ENCODE measurements around the gene PCNX3. TPM values are rescaled to one million over a fixed set of nuclear protein-coding genes. Genes with fewer than 3 reads are reported as not detected.

PCNX3 gene
- total RNA-seq, 1 donor from 2014 or later: 61.8 TPM

GRCh38 chr11:65607614-65608426 is 7.8 kb upstream of the PCNX3 start:
- Mint-ChIP-seq H3K9me3 (no peaks in the 10 kb centered on the region), H3K4me3 (peak overlapping the region; percentile 30), H3K4me1 (peaks cover 20% of the 10 kb centered on the region), H3K27me3 (ENCODE audit: low read depth) (no peaks in the 10 kb centered on the region), H3K36me3 (peaks cover 16% of the 10 kb centered on the region), H3K27ac (peak overlapping the region; percentile 21)
- TF ChIP-seq CTCF (IDR thresholded peaks at IDR 0.05; ENCODE audit: unreplicated experiment): no peak
- no peak for DNase-seq (ENCODE audit: low spot score in 2 of 2, unreplicated experiment in 2 of 2)

DNA sequence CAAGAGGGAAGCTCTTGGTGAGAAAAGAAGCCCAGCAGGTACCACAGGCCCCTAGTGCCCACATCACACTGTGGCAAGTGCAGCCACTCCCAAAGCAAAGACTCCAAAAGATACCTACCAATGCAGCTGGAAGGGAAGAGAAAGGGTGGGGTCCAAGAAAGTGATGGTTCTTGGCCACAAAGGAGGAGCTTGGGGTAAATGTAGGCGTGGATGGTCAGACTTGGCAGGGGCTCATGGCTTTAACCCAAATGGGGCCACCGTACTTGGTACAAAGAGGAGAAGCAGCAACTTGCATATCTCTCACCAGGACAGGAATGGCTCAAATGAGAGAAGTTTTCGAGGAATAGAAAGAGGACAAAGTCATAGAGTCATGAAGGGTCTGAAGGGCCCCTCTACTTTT is 6.3 kb upstream of the PCNX3 start:
- Mint-ChIP-seq H3K9me3 (no peaks in the 10 kb centered on the region), H3K36me3 (peaks cover 13% of the 10 kb centered on the region), H3K4me3 (no peak overlapping the region), H3K27me3 (ENCODE audit: low read depth) (no peaks in the 10 kb centered on the region), H3K4me1 (peaks cover 25% of the 10 kb centered on the region), H3K27ac (no peak overlapping the region)
- no peak for DNase-seq (ENCODE audit: low spot score in 2 of 2, unreplicated experiment in 2 of 2)
- TF ChIP-seq CTCF (IDR thresholded peaks at IDR 0.05; ENCODE audit: unreplicated experiment): no peak

- TF ChIP-seq CTCF (IDR thresholded peaks at IDR 0.05; ENCODE audit: unreplicated experiment): no peak
- H3K4me3 Mint-ChIP-seq: no peak overlapping the region
- H3K9me3 Mint-ChIP-seq: no peaks in the 10 kb centered on the region
- peaks cover 10% of the 10 kb centered on the region for H3K36me3 Mint-ChIP-seq
- H3K27me3 Mint-ChIP-seq (ENCODE audit: low read depth): no peaks in the 10 kb centered on the region
- no peak overlapping the region for H3K27ac Mint-ChIP-seq
- DNase-seq (ENCODE audit: low spot score in 2 of 2, unreplicated experiment in 2 of 2): no peak
- peaks cover 25% of the 10 kb centered on the region for H3K4me1 Mint-ChIP-seq
Measured at GRCh38 chr11:65609665-65610064, 5.9 kb upstream of the PCNX3 start.

GRCh38 chr11:65610404-65610803 is 5.2 kb upstream of the PCNX3 start:
- no peaks in the 10 kb centered on the region for H3K27me3 Mint-ChIP-seq (ENCODE audit: low read depth)
- peaks cover 25% of the 10 kb centered on the region for H3K4me1 Mint-ChIP-seq
- no peak for TF ChIP-seq CTCF (IDR thresholded peaks at IDR 0.05; ENCODE audit: unreplicated experiment)
- no peak overlapping the region for H3K27ac Mint-ChIP-seq
- H3K36me3 Mint-ChIP-seq: peaks cover 10% of the 10 kb centered on the region
- no peaks in the 10 kb centered on the region for H3K9me3 Mint-ChIP-seq
- no peak for DNase-seq (ENCODE audit: low spot score in 2 of 2, unreplicated experiment in 2 of 2)
- no peak overlapping the region for H3K4me3 Mint-ChIP-seq

DNA sequence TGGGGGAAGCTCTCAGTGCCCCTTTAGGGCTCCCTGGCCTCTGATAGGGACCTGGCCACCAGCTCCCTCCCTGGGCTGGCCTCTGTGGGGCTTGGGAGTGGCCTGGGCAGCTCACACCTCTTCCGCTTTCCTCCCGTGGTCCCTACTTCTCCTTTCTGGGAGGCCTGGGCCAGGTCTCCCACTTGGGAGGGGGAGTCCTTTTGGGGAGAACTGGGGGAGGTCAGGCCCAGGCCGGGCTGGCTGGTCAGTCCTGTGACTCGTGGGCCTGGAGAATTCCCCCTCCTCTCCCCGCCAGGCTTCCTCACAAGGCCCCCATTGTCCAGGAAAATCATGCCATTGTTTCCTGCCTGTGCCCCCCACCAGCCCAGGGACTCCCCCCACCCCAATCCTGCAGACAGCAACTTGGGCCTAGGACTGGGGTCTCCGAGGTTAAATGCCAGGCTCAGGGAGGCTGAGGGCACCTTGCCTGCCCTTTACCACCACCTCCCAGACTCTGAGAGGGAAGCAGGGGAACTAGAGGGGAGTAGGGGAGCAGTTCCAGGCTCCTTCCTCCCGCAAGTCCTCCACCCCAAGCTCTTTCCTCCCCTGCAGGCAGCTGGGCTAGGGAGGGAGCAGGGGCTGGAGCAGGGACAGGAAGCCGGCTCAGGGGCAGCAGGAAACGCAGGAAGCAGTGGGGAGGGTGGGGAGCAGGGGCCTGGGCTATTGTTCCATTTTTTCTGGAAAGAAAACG is 4.4 kb upstream of the PCNX3 start:
- no peaks in the 10 kb centered on the region for H3K9me3 Mint-ChIP-seq
- H3K36me3 Mint-ChIP-seq: peaks cover 8% of the 10 kb centered on the region
- DNase-seq (ENCODE audit: low spot score in 2 of 2, unreplicated experiment in 2 of 2): no peak
- no peaks in the 10 kb centered on the region for H3K27me3 Mint-ChIP-seq (ENCODE audit: low read depth)
- no peak for TF ChIP-seq CTCF (IDR thresholded peaks at IDR 0.05; ENCODE audit: unreplicated experiment)
- H3K27ac Mint-ChIP-seq: no peak overlapping the region
- H3K4me1 Mint-ChIP-seq: peaks cover 25% of the 10 kb centered on the region
- H3K4me3 Mint-ChIP-seq: no peak overlapping the region

Data from mesothelial cell of epicardium (in vitro differentiated cells).